Neuron (in vitro differentiated cells): ENCODE results near the gene NMNAT2.
"Not testable (repeated sequence)": the region's sequence is repeated elsewhere in the genome, so short reads cannot be mapped to it uniquely, and the experiment has no call there.

Experiments
- H2AFZ ChIP-seq: one replicate; pipeline ENCODE4 v1.6.1; 2013; ENCODE audit warnings: low read depth, mild to moderate bottlenecking, inconsistent platforms, low read length, moderate library complexity
- H3K27me3 ChIP-seq: one replicate; pipeline ENCODE4 v1.6.1; 2013; ENCODE audit warnings: low read length; ENCODE audit not compliant: insufficient read depth
- H3K36me3 ChIP-seq: one replicate; pipeline ENCODE4 v1.6.1; 2013; ENCODE audit warnings: low read length; ENCODE audit not compliant: insufficient read depth
- H3K4me1 ChIP-seq: one replicate; pipeline ENCODE4 v1.6.1; 2013; ENCODE audit warnings: low read length; ENCODE audit not compliant: insufficient read depth
- H3K4me3 ChIP-seq: 2 replicates; pipeline ENCODE4 v1.5.1; 2013; ENCODE audit warnings: mild to moderate bottlenecking, low read length, moderate library complexity
- H3K9me3 ChIP-seq: one replicate; pipeline ENCODE4 v1.6.1; 2013; ENCODE audit warnings: low read length

The NMNAT2 gene

GRCh38 chr1:183438060-183438459 lies 19.9 kb upstream of the NMNAT2 start:
- H3K36me3 ChIP-seq: no peaks in the 10 kb centered on the region
- H3K27me3 ChIP-seq: no peaks in the 10 kb centered on the region
- H2AFZ ChIP-seq: no peak overlapping the region
- no peaks in the 10 kb centered on the region for H3K9me3 ChIP-seq
- H3K4me3 ChIP-seq: no peak overlapping the region
- H3K4me1 ChIP-seq: peaks cover 13% of the 10 kb centered on the region

DNA sequence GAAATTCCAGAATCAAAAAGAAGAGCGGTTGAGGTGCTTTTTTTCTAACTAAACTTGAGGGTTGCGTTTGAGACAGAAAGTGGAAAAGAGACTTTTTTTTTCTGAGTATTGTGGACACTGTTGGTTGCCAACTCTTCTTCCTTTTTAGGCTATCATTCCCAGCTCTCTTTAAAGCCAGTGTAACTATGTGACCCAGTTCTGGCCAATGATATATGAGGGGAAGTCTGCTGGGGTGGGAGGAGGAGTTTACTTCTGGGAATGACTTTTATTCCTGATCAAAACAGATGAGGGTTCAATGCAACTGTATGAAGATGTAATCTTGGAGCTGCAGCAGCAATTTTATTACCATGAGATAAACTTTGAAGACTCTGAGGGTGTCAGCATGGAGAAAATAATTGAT lies 17.3 kb upstream of the NMNAT2 start:
- Histone ChIP-seq H3K9me3 (no peaks in the 10 kb centered on the region), H2AFZ (no peak overlapping the region), H3K36me3 (no peaks in the 10 kb centered on the region), H3K4me1 (no peaks in the 10 kb centered on the region), H3K27me3 (peaks cover 9% of the 10 kb centered on the region), H3K4me3 (no peak overlapping the region)

GRCh38 chr1:183433703-183434102 lies 15.5 kb upstream of the NMNAT2 start:
- no peaks in the 10 kb centered on the region for H3K36me3 ChIP-seq
- no peaks in the 10 kb centered on the region for H3K9me3 ChIP-seq
- H3K27me3 ChIP-seq: peaks cover 9% of the 10 kb centered on the region
- no peak overlapping the region for H3K4me3 ChIP-seq
- H3K4me1 ChIP-seq: no peaks in the 10 kb centered on the region
- no peak overlapping the region for H2AFZ ChIP-seq

GRCh38 chr1:183432548-183432875 lies 14.3 kb upstream of the NMNAT2 start:
- no peaks in the 10 kb centered on the region for H3K4me1 ChIP-seq
- peaks cover 9% of the 10 kb centered on the region for H3K27me3 ChIP-seq
- H3K9me3 ChIP-seq: no peaks in the 10 kb centered on the region
- H3K4me3 ChIP-seq: no peak overlapping the region
- no peak overlapping the region for H2AFZ ChIP-seq
- H3K36me3 ChIP-seq: no peaks in the 10 kb centered on the region

GRCh38 chr1:183431840-183432547 lies 13.8 kb upstream of the NMNAT2 start:
- H3K9me3 ChIP-seq: no peaks in the 10 kb centered on the region

DNA sequence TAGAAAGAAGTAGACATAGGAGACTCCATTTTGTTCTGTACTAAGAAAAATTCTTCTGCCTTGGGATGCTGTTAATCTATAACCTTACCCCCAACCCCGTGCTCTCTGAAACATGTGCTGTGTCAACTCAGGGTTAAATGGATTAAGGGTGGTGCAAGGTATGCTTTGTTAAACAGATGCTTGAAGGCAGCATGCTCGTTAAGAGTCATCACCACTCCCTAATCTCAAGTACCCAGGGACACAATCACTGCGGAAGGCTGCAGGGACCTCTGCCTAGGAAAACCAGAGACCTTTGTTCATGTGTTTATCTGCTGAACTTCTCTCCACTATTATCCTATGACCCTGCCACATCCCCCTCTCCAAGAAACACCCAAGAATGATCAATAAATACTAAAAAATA lies 9.4 kb upstream of the NMNAT2 start:
- H3K4me3 ChIP-seq, H2AFZ ChIP-seq, H3K36me3 ChIP-seq, H3K27me3 ChIP-seq, H3K9me3 ChIP-seq, H3K4me1 ChIP-seq: not testable (repeated sequence)

More at GRCh38 chr1:183431840-183432547, 13.8 kb upstream of the NMNAT2 start:
- Histone ChIP-seq H3K36me3 (no peaks in the 10 kb centered on the region), H3K27me3 (peaks cover 9% of the 10 kb centered on the region), H2AFZ (no peak overlapping the region), H3K4me1 (no peaks in the 10 kb centered on the region), H3K4me3 (no peak overlapping the region)

DNA sequence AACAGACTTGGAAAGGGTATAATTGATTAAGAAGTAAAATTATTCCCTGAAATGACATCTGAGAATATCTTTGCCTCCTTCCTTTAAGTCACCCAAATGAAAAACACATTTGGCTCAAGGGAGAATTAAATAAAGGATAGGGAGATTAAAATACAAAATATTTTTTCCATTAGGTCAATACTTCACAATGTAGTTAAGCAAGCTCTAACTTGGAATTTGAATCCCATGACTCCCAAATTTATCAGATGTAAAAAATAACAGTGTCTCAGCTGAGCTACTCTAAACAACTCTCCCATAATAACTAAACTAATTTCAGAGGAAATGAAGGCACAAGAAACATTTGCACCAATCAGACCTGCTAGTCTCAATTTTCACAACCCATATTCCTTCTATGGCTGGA lies 6.5 kb upstream of the NMNAT2 start:
- peaks cover 2% of the 10 kb centered on the region for H3K27me3 ChIP-seq
- H3K36me3 ChIP-seq: no peaks in the 10 kb centered on the region
- H2AFZ ChIP-seq: no peak overlapping the region
- no peak overlapping the region for H3K4me3 ChIP-seq
- no peaks in the 10 kb centered on the region for H3K4me1 ChIP-seq
- peaks cover 4% of the 10 kb centered on the region for H3K9me3 ChIP-seq

GRCh38 chr1:183423541-183423940 lies 5.4 kb upstream of the NMNAT2 start:
- H3K27me3 ChIP-seq: peaks cover 2% of the 10 kb centered on the region
- no peaks in the 10 kb centered on the region for H3K36me3 ChIP-seq
- H3K4me1 ChIP-seq: peaks cover under 1% of the 10 kb centered on the region
- H2AFZ ChIP-seq: no peak overlapping the region
- H3K4me3 ChIP-seq: no peak overlapping the region
- peaks cover 4% of the 10 kb centered on the region for H3K9me3 ChIP-seq

DNA sequence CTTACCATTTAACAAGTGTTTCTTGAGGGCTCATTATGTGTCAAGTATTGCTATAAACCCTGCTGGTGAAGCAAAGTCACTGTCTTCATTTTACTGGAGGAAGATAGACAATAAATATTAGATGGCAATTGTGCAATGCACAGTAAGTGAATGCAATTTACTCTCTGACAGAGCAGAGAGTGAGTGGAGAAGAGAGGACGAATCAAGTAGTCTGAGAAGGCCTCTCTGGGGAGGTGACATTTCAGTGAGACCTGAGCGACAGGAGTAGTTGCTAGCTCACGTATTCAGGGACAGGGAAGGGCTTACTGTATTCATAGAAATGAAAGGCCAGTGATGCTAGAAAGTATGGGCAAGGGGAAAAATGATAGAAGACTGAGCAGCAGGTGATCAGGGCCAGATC lies 1.2 kb upstream of the NMNAT2 start:
- Histone ChIP-seq H2AFZ (no peak overlapping the region), H3K9me3 (no peaks in the 10 kb centered on the region), H3K36me3 (no peaks in the 10 kb centered on the region), H3K27me3 (peaks cover 11% of the 10 kb centered on the region), H3K4me3 (no peak overlapping the region), H3K4me1 (peaks cover 20% of the 10 kb centered on the region)

DNA sequence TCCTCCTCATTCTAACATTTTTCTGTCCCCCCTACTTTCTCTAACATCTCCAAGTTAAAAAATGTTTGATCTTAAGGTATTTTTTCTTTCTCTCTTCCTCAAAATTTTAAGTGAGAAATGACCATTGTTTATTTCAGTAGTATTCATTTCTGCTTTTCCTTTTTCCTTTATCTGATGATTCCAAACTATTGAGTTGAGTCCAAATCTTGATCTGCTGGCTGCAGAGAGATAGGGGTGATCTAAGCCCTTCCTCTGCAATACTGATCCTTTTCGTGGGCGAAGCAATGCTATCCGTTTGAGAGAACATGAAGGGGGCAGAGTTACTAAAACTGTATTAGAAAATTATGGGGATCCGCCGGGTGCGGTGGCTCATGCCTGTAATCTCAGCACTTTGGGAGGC lies 516 bp upstream of the NMNAT2 start:
- Histone ChIP-seq H3K27me3 (peaks cover 11% of the 10 kb centered on the region), H3K9me3 (no peaks in the 10 kb centered on the region), H3K4me1 (peaks cover 20% of the 10 kb centered on the region), H3K36me3 (no peaks in the 10 kb centered on the region), H3K4me3 (peak overlapping the region; percentile 62), H2AFZ (peak overlapping the region; percentile 87)

DNA sequence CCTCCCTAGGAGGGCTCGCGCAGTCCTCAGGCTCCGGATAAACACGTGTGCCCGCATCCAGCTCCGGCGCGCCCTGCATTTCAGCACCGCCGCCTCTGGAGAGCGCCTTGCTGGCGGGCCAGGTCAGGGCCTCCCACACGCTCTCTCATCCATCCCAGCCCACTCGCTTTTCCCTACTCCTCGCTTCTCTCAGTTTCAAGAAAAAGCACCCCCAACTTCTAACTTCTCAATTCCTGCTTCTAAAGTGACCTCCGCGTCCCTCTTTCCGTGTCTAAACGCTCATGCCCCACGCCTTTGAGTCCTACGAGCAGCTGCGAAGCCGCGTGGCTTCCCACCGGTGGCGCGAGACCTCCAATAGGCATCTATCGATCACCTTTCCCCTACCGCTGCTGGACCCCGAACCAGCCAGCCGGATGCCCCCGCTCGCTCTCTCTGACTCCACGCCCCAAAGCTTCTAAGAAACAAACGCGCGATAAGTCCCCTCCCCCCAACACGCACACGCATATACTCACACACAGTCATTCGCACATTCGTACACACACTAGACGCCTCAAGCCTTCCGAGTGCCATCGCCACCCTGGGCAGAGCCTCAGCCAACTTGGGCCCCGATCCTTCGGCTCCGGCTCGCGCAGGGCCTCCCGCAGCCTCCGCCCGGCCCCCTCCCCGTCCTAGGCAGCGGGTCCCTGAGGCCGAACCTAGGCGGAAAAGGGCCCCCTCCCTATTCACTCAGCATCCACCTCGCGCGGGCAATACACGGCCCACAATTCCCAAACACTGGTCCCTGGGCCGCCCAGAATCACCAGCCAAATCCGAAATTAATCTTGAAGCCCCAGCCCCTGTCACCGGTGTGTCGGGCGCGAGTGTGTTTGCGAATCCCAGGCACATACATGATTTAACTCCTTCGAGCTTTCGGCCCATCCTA lies 1.1 kb downstream of the NMNAT2 start:
- peaks cover 20% of the 10 kb centered on the region for H3K4me1 ChIP-seq
- peak overlapping the region; percentile 87 for H2AFZ ChIP-seq
- peak overlapping the region; percentile 62 for H3K4me3 ChIP-seq
- no peaks in the 10 kb centered on the region for H3K9me3 ChIP-seq
- no peaks in the 10 kb centered on the region for H3K36me3 ChIP-seq
- peaks cover 11% of the 10 kb centered on the region for H3K27me3 ChIP-seq

DNA sequence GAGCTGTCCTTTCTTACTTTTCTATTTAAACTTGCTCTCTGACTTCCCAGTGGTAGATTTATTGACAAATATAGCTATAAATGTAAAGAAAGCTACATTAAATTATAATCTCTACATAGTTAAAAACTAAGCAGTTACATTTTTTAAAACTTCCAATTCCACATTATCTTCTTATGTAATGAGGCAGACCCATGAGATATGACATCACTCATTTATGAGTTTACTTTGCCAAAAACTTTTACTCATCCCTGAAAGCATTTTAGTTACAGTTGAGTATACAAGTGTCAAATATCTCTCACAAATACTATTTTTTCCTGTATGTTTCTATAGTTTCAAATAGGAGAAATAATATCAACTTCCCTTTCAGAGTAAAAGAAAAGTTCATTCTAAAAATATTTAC lies 3.8 kb downstream of the NMNAT2 start:
- H3K27me3 ChIP-seq: peaks cover 11% of the 10 kb centered on the region

GRCh38 chr1:183411091-183411490 lies 7.1 kb downstream of the NMNAT2 start:
- Histone ChIP-seq H2AFZ (no peak overlapping the region), H3K4me1 (peaks cover 8% of the 10 kb centered on the region), H3K4me3 (no peak overlapping the region), H3K27me3 (peaks cover 7% of the 10 kb centered on the region), H3K9me3 (peaks cover 2% of the 10 kb centered on the region), H3K36me3 (no peaks in the 10 kb centered on the region)

More for the DNA sequence above, 3.8 kb downstream of the NMNAT2 start:
- H3K4me1 ChIP-seq: peaks cover 20% of the 10 kb centered on the region
- H3K9me3 ChIP-seq: peaks cover 2% of the 10 kb centered on the region
- no peaks in the 10 kb centered on the region for H3K36me3 ChIP-seq
- H3K4me3 ChIP-seq: no peak overlapping the region
- no peak overlapping the region for H2AFZ ChIP-seq
